HepG2 (cell line): ENCODE measurements around the gene ZC3H15. TPM values are rescaled to one million over a fixed set of nuclear protein-coding genes. Genes with fewer than 3 reads are reported as not detected.
"Not testable (repeated sequence)": the region's sequence is repeated elsewhere in the genome, so short reads cannot be mapped to it uniquely, and the experiment has no call there.

Experiments
- ATAC-seq: fragments of 200-7000 bp; cut with Tn5 transposase; 3 replicates; pipeline ENCODE4 v1.9.1; 2020; ENCODE audit warnings: mild to moderate bottlenecking, moderate library complexity
- BruUV-seq: library from RNA; stranded (reverse); fragments of 400-500 nt; replicated peaks from 2 replicates; lab custom pipeline; 2021; lab: Mats Ljungman, UMichigan
- CTCF ChIA-PET: fragments of 300-600 bp; formaldehyde crosslinking; extraction: SDS; loops from one replicate; lab custom pipeline; 2021; ENCODE audit warnings: low total read pairs, inconsistent platforms, low intra/inter-chr PET ratio; lab: Yijun Ruan, JAX
- POLR2A ChIA-PET: fragments of 350-600 bp; sonication (Branson Sonifier 250); formaldehyde crosslinking; loops from one replicate; lab custom pipeline; 2020; ENCODE audit warnings: antibody characterized with exemption, inconsistent platforms; lab: Yijun Ruan, JAX
- DNase-seq: peaks from one replicate; pipeline ENCODE4 v3.0.0-alpha.2; 2015; ENCODE audit warnings: low spot score
- FAIRE-seq: peaks from 3 replicates; lab custom pipeline; 2011; peaks lifted over from hg19 to GRCh38; lab: Jason Lieb, UNC
- H2AFZ ChIP-seq: one replicate; pipeline ENCODE4 v1.6.1; 2011; ENCODE audit warnings: low read length, inconsistent platforms
- H3K27ac ChIP-seq: fragments of 300-600 bp; 3 replicates; pipeline ENCODE4 v1.8.0; 2011; ENCODE audit warnings: mixed run types, mild to moderate bottlenecking, mixed read lengths, low read length, inconsistent platforms; ENCODE audit not compliant: insufficient read depth; ENCODE audit errors: extremely low read length
- H3K27me3 ChIP-seq, 2 experiments: fragments of 200-600 bp in 1 of 2; 2 replicates in 1 of 2; 3 replicates in 1 of 2; pipeline versions ENCODE4 v1.6.0 to v1.8.0; 2011; ENCODE audit warnings: low read length in 2 of 2, mild to moderate bottlenecking in 2 of 2, moderate library complexity in 2 of 2, inconsistent platforms in 1 of 2; ENCODE audit not compliant: insufficient read depth in 2 of 2, control insufficient read depth in 1 of 2
- H3K36me3 ChIP-seq, 2 experiments: fragments of 200-600 bp in 1 of 2; replicated peaks in 1 of 2; 2 replicates in 1 of 2; 3 replicates in 1 of 2; pipeline versions ENCODE4 v1.5.1 to v1.8.0; 2011; ENCODE audit warnings: low read length in 2 of 2, inconsistent platforms in 1 of 2; ENCODE audit not compliant: insufficient read depth in 2 of 2, control insufficient read depth in 1 of 2
- H3K4me1 ChIP-seq: 2 replicates; pipeline ENCODE4 v1.5.1; 2012; ENCODE audit warnings: low read length, inconsistent platforms; ENCODE audit not compliant: insufficient read depth
- H3K4me2 ChIP-seq: 2 replicates; pipeline ENCODE4 v1.6.0; 2011; ENCODE audit warnings: low read depth, low read length, inconsistent platforms
- H3K4me3 ChIP-seq, 3 experiments: fragments of 200-600 bp in 1 of 3; sonication (generic), shearing (Covaris generic) in 1 of 3; replicated peaks in 1 of 3; 2 replicates each; pipeline ENCODE4 v1.5.1; 2011 to 2016; ENCODE audit warnings: low read length in 3 of 3, inconsistent platforms in 2 of 3, low read depth in 2 of 3, mild to moderate bottlenecking in 2 of 3, control low read depth in 1 of 3, mixed read lengths in 1 of 3; ENCODE audit not compliant: insufficient read depth in 1 of 3
- H3K79me2 ChIP-seq: one replicate; pipeline ENCODE4 v1.6.1; 2011; ENCODE audit warnings: low read length, inconsistent platforms; ENCODE audit not compliant: insufficient read depth
- H3K9ac ChIP-seq: 2 replicates; pipeline ENCODE4 v1.6.0; 2011; ENCODE audit warnings: mild to moderate bottlenecking, low read depth, low read length, inconsistent platforms; ENCODE audit not compliant: insufficient read depth
- H3K9me3 ChIP-seq: 2 replicates; pipeline ENCODE4 v1.5.1; 2012; ENCODE audit warnings: mild to moderate bottlenecking, low read length
- H4K20me1 ChIP-seq: 2 replicates; pipeline ENCODE4 v1.6.0; 2011; ENCODE audit warnings: inconsistent platforms, mild to moderate bottlenecking, low read length, moderate library complexity; ENCODE audit not compliant: insufficient read depth
- DRAP1 ChIP-seq: IDR thresholded peaks from 2 replicates; pipeline ENCODE4 v1.6.1; 2016; ENCODE audit warnings: missing genetic modification reagents, missing compliant biosample characterization
- HNF1A ChIP-seq, 2 experiments: sonication (generic) in 1 of 2; formaldehyde crosslinking in 1 of 2; IDR thresholded peaks; 2 replicates each; pipeline versions ENCODE4 v1.4.0 to v1.6.1; 2016 to 2020; ENCODE audit warnings: borderline replicate concordance in 1 of 2, low read depth in 1 of 2, mild to moderate bottlenecking in 1 of 2, missing genetic modification reagents in 1 of 2
- HOMEZ ChIP-seq: IDR thresholded peaks from 2 replicates; pipeline ENCODE4 v1.6.1; 2016; ENCODE audit warnings: low read depth
- LBX2 ChIP-seq: sonication (generic); formaldehyde crosslinking; IDR thresholded peaks from 2 replicates; pipeline ENCODE4 v1.5.0; 2020; ENCODE audit warnings: missing genetic modification reagents, mild to moderate bottlenecking, borderline replicate concordance
- NFE2L2 ChIP-seq: fragments of 150-350 bp; IDR thresholded peaks from 2 replicates; pipeline ENCODE4 v1.6.1; 2014; ENCODE audit warnings: low read length
- POGZ ChIP-seq: sonication (generic); formaldehyde crosslinking; IDR thresholded peaks from 2 replicates; pipeline ENCODE4 v1.4.0; 2020; ENCODE audit warnings: mild to moderate bottlenecking, missing genetic modification reagents
- ZMYM4 ChIP-seq: sonication (generic); formaldehyde crosslinking; IDR thresholded peaks from 2 replicates; pipeline ENCODE4 v1.8.1; 2023; ENCODE audit warnings: mild to moderate bottlenecking, missing genetic modification reagents
- ZNF431 ChIP-seq: sonication (generic); formaldehyde crosslinking; IDR thresholded peaks from 2 replicates; pipeline ENCODE4 v1.9.0; 2022; ENCODE audit warnings: missing genetic modification reagents, low read depth, mild to moderate bottlenecking, borderline replicate concordance
- WGBS: methylation state at CpG from one replicate; pipeline ENCODE4 v1.1.6; 2017; ENCODE audit warnings: low lambda C conversion rate; 5-methylcytosine and 5-hydroxymethylcytosine counted together
- in situ Hi-C: cut with HindIII; loops from 2 replicates; pipeline ENCODE4 v1.10.0; 2017; ENCODE audit warnings: low pct_unique_long_range_greater_than_20kb; ENCODE audit not compliant: extremely low pct_ligation_motif_present
- intact Hi-C: fragments of 100-400 bp; cut with micrococcal nuclease; formaldehyde crosslinking; loops from one replicate; pipeline ENCODE4 v1.10.0; 2022; ENCODE audit not compliant: unreplicated experiment
- polyA plus RNA-seq, 8 experiments: library from polyadenylated mRNA; depleted of rRNA in 3 of 8; stranded (reverse) in 7 of 8; unstranded in 1 of 8; fragments of >200 nt; fragmentation: Illumina TruSeq in 4 of 8; extraction: Trizol in 4 of 8; gene quantifications; 2 replicates each; pipeline versions ENCODE4 v1.2.1 to v1.2.3, GENCODE V29; 2011 to 2016; ENCODE audit warnings: low read depth in 4 of 8, missing spikeins in 1 of 8, mixed read lengths in 1 of 8; ENCODE audit not compliant: insufficient read depth in 1 of 8
- total RNA-seq, 5 experiments: library from RNA; depleted of rRNA; stranded (reverse); fragments of >200 nt; fragmentation: Illumina TruSeq; extraction: Trizol; gene quantifications; 2 replicates each; pipeline ENCODE4 v1.2.3, GENCODE V29; 2016; ENCODE audit warnings: low read depth in 1 of 5

Gene ZC3H15
- total and polyA plus RNA-seq, 2 of the 13 experiments (the other 11 are each of a cell fraction or from before 2014, with no cell fraction given): 84.6 to 168 TPM

- Histone ChIP-seq H3K9me3 (peaks cover 20% of the 10 kb centered on the region; the same call in 1 of the 2 replicates), H3K9ac (no peak overlapping the region), H3K4me1 (no peaks in the 10 kb centered on the region), H3K4me2 (no peak overlapping the region), H4K20me1 (no peaks in the 10 kb centered on the region), H2AFZ (no peak overlapping the region), H3K27me3 (no peaks in the 10 kb centered on the region), H3K27ac (no peak overlapping the region), H3K79me2 (no peaks in the 10 kb centered on the region), H3K4me3 (no peak overlapping the region), H3K36me3 (peaks cover 4 to 24% of the 10 kb centered on the region in 2 experiments; a peak in 4 of 5 replicates)
- intact Hi-C loops (no loop called here), in situ Hi-C loops (no loop called here)
- POLR2A ChIA-PET: no interaction called here
- FAIRE-seq (no peak), ATAC-seq (no peak), DNase-seq (no peak)
- TF ChIP-seq LBX2 (no peak), DRAP1 (CRISPR knock-in tag) (no peak), ZNF431 (no peak), NFE2L2 (peak; percentile 69; the same call in 1 of the 2 replicates)
- 91% methylated on average over 6 of the region's 6 CpGs for WGBS
- CTCF ChIA-PET: no interaction called here
- no TSS peak for BruUV-seq
These were observed 48.3 kb upstream of the ZC3H15 start for GRCh38 chr2:186437719-186438118.

GRCh38 chr2:186439673-186440095 lies 46.4 kb upstream of the ZC3H15 start:
- peaks cover 4 to 17% of the 10 kb centered on the region in 2 experiments; a peak in 4 of 5 replicates for H3K36me3 ChIP-seq
- FAIRE-seq; H4K20me1 ChIP-seq; H3K4me1 ChIP-seq; in situ Hi-C loops; H3K4me3 ChIP-seq; ATAC-seq; H3K27me3 ChIP-seq; intact Hi-C loops; BruUV-seq; H3K9ac ChIP-seq; CTCF ChIA-PET; POLR2A ChIA-PET; H3K27ac ChIP-seq; H3K79me2 ChIP-seq; H2AFZ ChIP-seq; H3K4me2 ChIP-seq; TF ChIP-seq HNF1A (CRISPR knock-in tag; IDR thresholded peaks at IDR 0.05; ENCODE audit: borderline replicate concordance): not testable (repeated sequence)
- H3K9me3 ChIP-seq: peaks cover 20% of the 10 kb centered on the region; the same call in 1 of the 2 replicates
- DNase-seq: peak; percentile 18
- 90% methylated on average over 5 of the region's 5 CpGs for WGBS
- TF ChIP-seq POGZ (CRISPR knock-in tag) (peak; percentile 36; the same call in 1 of the 2 replicates), HOMEZ (peak; percentile 90; the same call in 1 of the 2 replicates), HNF1A (IDR thresholded peaks at IDR 0.05; ENCODE audit: low read depth) (peak; percentile 50; the same call in 1 of the 2 replicates), ZMYM4 (CRISPR knock-in tag) (peak; percentile 47; the same call in 1 of the 2 replicates)
